Ascending aorta (tissue), 2 donors: ENCODE results near the gene SNUPN. TPM values are rescaled to one million over a fixed set of nuclear protein-coding genes. Genes with fewer than 3 reads are reported as not detected.
A peak's percentile ranks its signal among the peaks of the same experiment; 100 is the strongest.
"Not testable (repeated sequence)": the region's sequence is repeated elsewhere in the genome, so short reads cannot be mapped to it uniquely, and the experiment has no call there.

ENCODE experiments used
- DNase-seq, 2 donors: peaks; one replicate each; pipeline ENCODE4 v3.0.0-alpha.2; 2019; ENCODE audit warnings: low spot score in 2 of 2
- H3K27ac ChIP-seq, 2 donors: fragments of 200-600 bp; sonication (generic); one replicate each; pipeline ENCODE4 v1.5.1; 2016 to 2017; ENCODE audit warnings: mild to moderate bottlenecking in 1 of 2
- H3K27me3 ChIP-seq: fragments of 200-600 bp; sonication (generic); one replicate; pipeline ENCODE4 v1.5.1; 2017
- H3K36me3 ChIP-seq, 2 donors: fragments of 200-600 bp; sonication (generic); one replicate each; pipeline ENCODE4 v1.5.1; 2016
- H3K4me1 ChIP-seq, 2 donors: fragments of 200-600 bp; sonication (generic); one replicate each; pipeline ENCODE4 v1.5.1; 2016 to 2017; ENCODE audit warnings: mild to moderate bottlenecking in 1 of 2
- H3K4me3 ChIP-seq, 2 donors: fragments of 200-600 bp; sonication (generic); one replicate each; pipeline ENCODE4 v1.5.1; 2016 to 2017; ENCODE audit warnings: mild to moderate bottlenecking in 1 of 2
- H3K9me3 ChIP-seq, 2 donors: fragments of 200-600 bp; sonication (generic); one replicate each; pipeline ENCODE4 v1.5.1; 2016
- intact Hi-C: fragments of 100-400 bp; cut with DNase I; formaldehyde crosslinking; loops from one replicate; pipeline ENCODE4 v1.15.1; 2023
- total RNA-seq: library from RNA; depleted of rRNA; stranded (reverse); fragments of >200 nt; gene quantifications from one replicate; pipeline ENCODE4 v1.1.0, GENCODE V29; 2016
- TF ChIP-seq, protein P1 (sequence below), 3 experiments: fragments of 200-600 bp in 2 of 3; fragments of 450-650 bp in 1 of 3; sonication (generic) in 2 of 3; IDR thresholded peaks; one replicate each; pipeline ENCODE4 v1.5.1; 2016 to 2019; ENCODE audit warnings: antibody characterized with exemption in 3 of 3, mild to moderate bottlenecking in 1 of 3, moderate library complexity in 1 of 3

SNUPN gene
- total RNA-seq, 1 donor from 2014 or later = 6.7 TPM

DNA sequence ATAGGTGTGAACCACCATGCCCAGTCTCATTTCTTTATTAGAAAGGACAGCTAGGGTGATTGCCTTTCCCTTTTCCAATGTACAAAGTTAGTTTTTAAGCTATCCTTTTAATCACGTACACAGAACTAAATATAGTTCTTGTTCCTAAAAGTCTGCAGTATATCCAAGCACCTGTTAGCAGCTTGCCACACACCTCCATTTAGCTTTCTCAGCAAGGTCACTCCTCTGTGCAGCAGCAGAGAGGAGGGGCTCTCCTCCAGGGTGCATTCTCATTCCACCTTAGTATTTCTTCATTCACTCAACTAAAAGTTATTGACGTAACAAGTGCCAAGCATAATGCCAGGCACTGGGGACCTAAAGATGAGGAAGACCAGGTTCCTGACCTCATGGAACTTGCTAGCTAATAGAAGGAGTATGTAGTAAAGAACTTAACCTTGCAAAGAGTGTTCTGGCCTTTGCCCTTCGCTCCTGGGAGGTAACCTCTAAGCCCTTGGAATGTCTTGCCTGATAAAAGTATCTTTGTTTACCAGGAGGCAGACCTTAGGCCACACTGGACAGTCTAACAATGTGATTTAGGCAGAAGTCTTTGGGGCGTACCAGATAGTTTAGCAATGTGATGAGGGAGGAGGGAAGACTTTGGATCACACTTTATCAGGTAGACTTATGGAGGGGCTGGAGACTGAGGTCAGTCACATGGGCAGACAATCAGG is 33.7 kb downstream of the SNUPN start:
- peak in 1 of 2 donors; percentile 22 for DNase-seq
- Histone ChIP-seq H3K4me1 (no peaks in the 10 kb centered on the region), H3K9me3 (no peaks in the 10 kb centered on the region), H3K27me3 (no peaks in the 10 kb centered on the region), H3K27ac (no peak overlapping the region), H3K36me3 (peaks cover 5 to 22% of the 10 kb centered on the region in 2 donors), H3K4me3 (no peak overlapping the region)
- TF ChIP-seq, protein P1, sequence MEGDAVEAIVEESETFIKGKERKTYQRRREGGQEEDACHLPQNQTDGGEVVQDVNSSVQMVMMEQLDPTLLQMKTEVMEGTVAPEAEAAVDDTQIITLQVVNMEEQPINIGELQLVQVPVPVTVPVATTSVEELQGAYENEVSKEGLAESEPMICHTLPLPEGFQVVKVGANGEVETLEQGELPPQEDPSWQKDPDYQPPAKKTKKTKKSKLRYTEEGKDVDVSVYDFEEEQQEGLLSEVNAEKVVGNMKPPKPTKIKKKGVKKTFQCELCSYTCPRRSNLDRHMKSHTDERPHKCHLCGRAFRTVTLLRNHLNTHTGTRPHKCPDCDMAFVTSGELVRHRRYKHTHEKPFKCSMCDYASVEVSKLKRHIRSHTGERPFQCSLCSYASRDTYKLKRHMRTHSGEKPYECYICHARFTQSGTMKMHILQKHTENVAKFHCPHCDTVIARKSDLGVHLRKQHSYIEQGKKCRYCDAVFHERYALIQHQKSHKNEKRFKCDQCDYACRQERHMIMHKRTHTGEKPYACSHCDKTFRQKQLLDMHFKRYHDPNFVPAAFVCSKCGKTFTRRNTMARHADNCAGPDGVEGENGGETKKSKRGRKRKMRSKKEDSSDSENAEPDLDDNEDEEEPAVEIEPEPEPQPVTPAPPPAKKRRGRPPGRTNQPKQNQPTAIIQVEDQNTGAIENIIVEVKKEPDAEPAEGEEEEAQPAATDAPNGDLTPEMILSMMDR (IDR thresholded peaks at IDR 0.05) = no peak
- intact Hi-C loops = no loop called here

DNA sequence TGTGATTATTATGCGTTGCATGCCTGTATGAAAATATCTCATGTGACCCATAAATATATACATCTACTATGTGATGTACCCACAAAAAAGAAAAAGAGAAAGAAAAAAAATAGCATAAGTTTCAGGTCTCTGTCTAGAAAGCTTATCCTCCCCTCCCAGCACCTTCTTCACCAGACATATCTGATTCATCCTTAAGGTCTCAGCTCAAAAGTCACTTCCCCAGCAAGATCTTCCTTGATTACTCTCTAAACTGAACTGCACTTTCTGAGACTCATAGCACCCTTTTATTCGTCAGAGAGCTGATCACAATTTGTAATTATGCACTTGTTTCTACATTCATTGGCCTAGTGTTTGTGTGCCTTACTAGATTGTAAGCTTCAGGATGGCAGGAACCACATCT is 35.3 kb downstream of the SNUPN start:
- Histone ChIP-seq H3K27ac (no peak overlapping the region), H3K36me3 (peaks cover 0 to 12% of the 10 kb centered on the region in 2 donors), H3K9me3 (no peaks in the 10 kb centered on the region), H3K4me3 (no peak overlapping the region), H3K4me1 (no peaks in the 10 kb centered on the region), H3K27me3 (no peaks in the 10 kb centered on the region)
- no peak for DNase-seq
- TF ChIP-seq, protein P1 (IDR thresholded peaks at IDR 0.05) = no peak
- intact Hi-C loops = no loop called here

DNA sequence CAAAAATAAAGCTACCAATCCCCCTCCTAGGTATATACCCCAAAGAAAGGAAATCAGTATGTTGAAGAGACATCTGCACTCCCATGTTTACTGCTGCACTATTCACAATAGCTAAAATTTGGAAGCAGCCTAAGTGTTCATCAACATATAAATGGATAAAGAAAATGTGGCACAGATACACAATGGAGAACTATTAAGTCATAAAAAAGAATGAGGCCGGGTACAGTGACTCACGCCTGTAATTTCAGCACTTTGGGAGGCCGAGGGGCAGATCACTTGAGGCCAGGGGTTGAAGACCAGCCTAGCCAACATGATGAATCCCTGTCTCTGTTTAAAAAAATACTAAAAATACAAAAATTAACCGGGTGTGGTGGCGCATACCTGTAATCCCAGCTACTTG is 36.5 kb downstream of the SNUPN start:
- DNase-seq = no peak
- peaks cover 0 to under 1% of the 10 kb centered on the region in 2 donors for H3K36me3 ChIP-seq
- TF ChIP-seq, protein P1 (IDR thresholded peaks at IDR 0.05) = no peak
- no peak overlapping the region for H3K27ac ChIP-seq
- H3K27me3 ChIP-seq = no peaks in the 10 kb centered on the region
- H3K9me3 ChIP-seq = no peaks in the 10 kb centered on the region
- H3K4me1 ChIP-seq = no peaks in the 10 kb centered on the region
- H3K4me3 ChIP-seq = no peak overlapping the region
- intact Hi-C loops = no loop called here

DNA sequence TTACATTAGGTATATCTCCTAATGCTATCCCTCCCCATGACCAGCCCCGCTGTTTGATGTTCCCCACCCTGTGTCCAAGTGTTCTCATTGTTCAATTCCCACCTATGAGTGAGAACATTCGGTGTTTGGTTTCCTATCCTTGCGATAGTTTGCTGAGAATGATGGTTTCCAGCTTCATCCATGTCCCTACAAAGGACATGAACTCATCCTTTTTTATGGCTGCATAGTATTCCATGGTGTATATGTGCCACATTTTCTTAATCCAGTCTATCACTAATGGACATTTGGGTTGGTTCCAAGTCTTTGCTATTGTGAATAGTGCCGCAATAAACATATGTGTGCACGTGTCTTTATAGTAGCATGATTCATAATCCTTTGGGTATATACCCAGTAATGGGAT is 39.1 kb downstream of the SNUPN start:
- intact Hi-C loops, DNase-seq: not testable (repeated sequence)

DNA sequence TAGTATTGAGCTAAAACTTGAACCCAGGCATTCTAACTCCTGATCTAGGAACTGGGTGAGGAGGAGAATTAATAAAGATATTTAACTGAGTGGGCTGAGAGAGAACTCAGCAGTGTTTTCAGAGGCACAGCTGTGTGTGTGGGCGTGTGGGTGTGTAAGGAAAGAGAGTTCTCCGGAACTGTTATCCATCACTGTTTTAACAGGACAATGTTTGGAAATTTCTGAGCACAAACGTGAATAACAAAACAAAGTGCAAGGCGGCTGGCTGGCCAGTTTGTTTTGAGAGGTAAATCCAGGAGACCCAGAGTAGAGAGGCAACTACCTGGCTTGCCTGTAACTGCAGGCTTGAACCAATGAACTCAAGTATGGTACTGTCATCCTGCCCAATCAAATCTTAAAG is 41.4 kb downstream of the SNUPN start:
- no peak overlapping the region for H3K27ac ChIP-seq
- H3K9me3 ChIP-seq = no peaks in the 10 kb centered on the region
- H3K4me1 ChIP-seq = peaks cover 0 to 4% of the 10 kb centered on the region in 2 donors
- no peaks in the 10 kb centered on the region for H3K36me3 ChIP-seq
- no peak overlapping the region for H3K4me3 ChIP-seq
- TF ChIP-seq, protein P1 (IDR thresholded peaks at IDR 0.05) = no peak
- intact Hi-C loops = no loop called here
- H3K27me3 ChIP-seq = no peaks in the 10 kb centered on the region
- DNase-seq = no peak

More for the DNA sequence above, 39.1 kb downstream of the SNUPN start:
- not testable (repeated sequence) for H3K4me3 ChIP-seq, H3K27ac ChIP-seq, H3K9me3 ChIP-seq, H3K36me3 ChIP-seq, H3K4me1 ChIP-seq, H3K27me3 ChIP-seq

DNA sequence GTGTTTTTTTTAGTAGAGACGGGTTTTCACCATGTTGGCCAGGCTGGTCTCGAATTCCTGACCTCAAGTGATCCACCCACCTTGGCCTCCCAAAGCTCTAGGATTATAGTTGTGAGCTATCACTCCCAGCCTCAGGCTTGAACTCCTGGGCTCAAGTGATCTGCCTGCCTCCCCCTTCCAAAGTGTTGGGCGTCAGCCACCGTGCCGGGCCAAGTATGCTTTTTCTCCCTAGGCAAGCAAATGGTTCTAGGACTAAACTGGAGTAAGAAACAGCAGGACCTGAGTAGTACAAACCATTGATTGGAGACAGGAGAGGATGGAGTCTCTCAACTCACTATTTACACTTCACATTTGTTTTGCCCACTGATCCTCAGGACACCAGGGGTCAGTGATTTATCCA is 41.8 kb downstream of the SNUPN start:
- Histone ChIP-seq H3K27ac (no peak overlapping the region), H3K36me3 (no peaks in the 10 kb centered on the region), H3K4me1 (peaks cover 0 to 4% of the 10 kb centered on the region in 2 donors), H3K9me3 (no peaks in the 10 kb centered on the region), H3K4me3 (no peak overlapping the region), H3K27me3 (no peaks in the 10 kb centered on the region)
- TF ChIP-seq, protein P1 (IDR thresholded peaks at IDR 0.05) = no peak
- DNase-seq = no peak
- intact Hi-C loops = no loop called here

DNA sequence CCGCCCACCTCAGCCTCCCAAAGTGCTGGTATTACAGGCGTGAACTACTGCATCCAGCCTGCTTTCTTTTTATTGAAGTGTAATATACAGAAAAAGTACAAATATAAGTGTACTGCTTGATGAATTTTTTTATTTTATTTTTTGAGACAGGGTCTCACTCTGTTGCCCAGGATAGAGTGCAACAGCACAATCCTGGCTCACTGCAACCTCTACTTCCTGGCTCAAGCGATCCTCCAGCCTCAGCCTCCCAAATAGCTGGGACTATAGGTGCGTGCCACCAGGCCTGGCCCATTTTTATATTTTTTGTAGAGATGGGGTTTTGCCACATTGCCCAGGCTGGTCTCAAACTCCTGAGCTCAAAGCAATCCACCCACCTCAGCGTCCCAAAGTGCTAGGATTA is 42.6 kb downstream of the SNUPN start:
- H3K27ac ChIP-seq, H3K4me1 ChIP-seq, DNase-seq, intact Hi-C loops, H3K36me3 ChIP-seq, H3K4me3 ChIP-seq, H3K9me3 ChIP-seq, H3K27me3 ChIP-seq: not testable (repeated sequence)
